OCI-LY3 (cell line): ENCODE results near the gene ARFGAP2.

Experiments
- EZH2phosphoT487 ChIP-seq: fragments of 200-600 bp; shearing (Covaris generic); IDR thresholded peaks from 2 replicates; pipeline ENCODE4 v1.6.1; 2018; ENCODE audit warnings: antibody characterized with exemption, mixed run types, low read depth
- TF ChIP-seq, protein P1 (sequence below): fragments of 200-600, 300-600 bp; sonication (generic); IDR thresholded peaks from 2 replicates; pipeline ENCODE4 v1.5.1; 2014; ENCODE audit warnings: antibody characterized with exemption, low read length, low read depth

- TF ChIP-seq, protein P1, sequence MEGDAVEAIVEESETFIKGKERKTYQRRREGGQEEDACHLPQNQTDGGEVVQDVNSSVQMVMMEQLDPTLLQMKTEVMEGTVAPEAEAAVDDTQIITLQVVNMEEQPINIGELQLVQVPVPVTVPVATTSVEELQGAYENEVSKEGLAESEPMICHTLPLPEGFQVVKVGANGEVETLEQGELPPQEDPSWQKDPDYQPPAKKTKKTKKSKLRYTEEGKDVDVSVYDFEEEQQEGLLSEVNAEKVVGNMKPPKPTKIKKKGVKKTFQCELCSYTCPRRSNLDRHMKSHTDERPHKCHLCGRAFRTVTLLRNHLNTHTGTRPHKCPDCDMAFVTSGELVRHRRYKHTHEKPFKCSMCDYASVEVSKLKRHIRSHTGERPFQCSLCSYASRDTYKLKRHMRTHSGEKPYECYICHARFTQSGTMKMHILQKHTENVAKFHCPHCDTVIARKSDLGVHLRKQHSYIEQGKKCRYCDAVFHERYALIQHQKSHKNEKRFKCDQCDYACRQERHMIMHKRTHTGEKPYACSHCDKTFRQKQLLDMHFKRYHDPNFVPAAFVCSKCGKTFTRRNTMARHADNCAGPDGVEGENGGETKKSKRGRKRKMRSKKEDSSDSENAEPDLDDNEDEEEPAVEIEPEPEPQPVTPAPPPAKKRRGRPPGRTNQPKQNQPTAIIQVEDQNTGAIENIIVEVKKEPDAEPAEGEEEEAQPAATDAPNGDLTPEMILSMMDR = no peak
- no peak for TF ChIP-seq EZH2phosphoT487
Measured at GRCh38 chr11:47163193-47163592, 13.5 kb downstream of the ARFGAP2 start.
